Prostate gland (tissue), 2 donors: ENCODE results near the gene CD46. TPM values are rescaled to one million over a fixed set of nuclear protein-coding genes. Genes with fewer than 3 reads are reported as not detected.
A peak's percentile ranks its signal among the peaks of the same experiment; 100 is the strongest.

ENCODE experiments used
- DNase-seq: peaks from one replicate; pipeline ENCODE4 v3.0.0-alpha.2; 2019; ENCODE audit warnings: low spot score
- H3K27ac ChIP-seq, 2 donors: fragments of 200-600 bp; sonication (generic); 2 replicates each; pipeline ENCODE4 v1.5.1; 2017 to 2019
- H3K27me3 ChIP-seq: fragments of 200-600 bp; sonication (generic); replicated peaks from 2 replicates; pipeline ENCODE4 v1.5.1; 2019; ENCODE audit not compliant: insufficient read depth
- H3K36me3 ChIP-seq, 2 donors: fragments of 200-600 bp; sonication (generic); 1 replicate in 1 of 2; 2 replicates in 1 of 2; pipeline versions ENCODE4 v1.5.1 to v1.8.1; 2017 to 2019
- H3K4me1 ChIP-seq: fragments of 200-600 bp; sonication (generic); replicated peaks from 2 replicates; pipeline ENCODE4 v1.5.1; 2019
- H3K4me3 ChIP-seq, 2 donors: fragments of 200-600 bp; sonication (generic); 2 replicates each; pipeline ENCODE4 v1.5.1; 2017 to 2019
- H3K9me3 ChIP-seq: fragments of 200-600 bp; sonication (generic); 2 replicates; pipeline ENCODE4 v1.5.1; 2017
- CTCF ChIP-seq, 4 experiments: fragments of 200-600 bp in 2 of 4; fragments of 450-650 bp in 2 of 4; sonication (generic) in 2 of 4; IDR thresholded peaks; 1 replicate in 3 of 4; 2 replicates in 1 of 4; pipeline ENCODE4 v1.5.1; 2016 to 2019; ENCODE audit warnings: antibody characterized with exemption in 4 of 4, mild to moderate bottlenecking in 2 of 4, moderate library complexity in 2 of 4
- POLR2A ChIP-seq: fragments of 450-650 bp; IDR thresholded peaks from one replicate; pipeline ENCODE4 v1.6.1; 2016; ENCODE audit warnings: antibody characterized with exemption, mild to moderate bottlenecking
- POLR2AphosphoS5 ChIP-seq: sonication (generic); formaldehyde crosslinking; IDR thresholded peaks from one replicate; pipeline ENCODE4 v1.6.1; 2017; ENCODE audit warnings: antibody characterized with exemption
- WGBS: methylation state at CpG from one replicate; pipeline ENCODE4 v1.1.5; 2018; 5-methylcytosine and 5-hydroxymethylcytosine counted together
- intact Hi-C: fragments of 100-400 bp; cut with DNase I; formaldehyde crosslinking; loops from one replicate; pipeline ENCODE4 v1.14.2; 2022
- total RNA-seq, 2 donors: library from RNA; depleted of rRNA; stranded (reverse); fragments of >200 nt; gene quantifications; one replicate each; pipeline ENCODE4 v1.1.0, GENCODE V29; 2016

CD46 gene
- total RNA-seq, 2 donors from 2014 or later: 173 to 327 TPM

GRCh38 chr1:207814469-207814868, 62.6 kb downstream of the CD46 start:
- no peak for DNase-seq

GRCh38 chr1:207815466-207815865, 63.6 kb downstream of the CD46 start:
- Histone ChIP-seq H3K4me3 (no peak overlapping the region), H3K9me3 (no peaks in the 10 kb centered on the region), H3K27me3 (no peaks in the 10 kb centered on the region), H3K27ac (peak overlapping the region; percentile 7 to 23), H3K4me1 (peaks cover 40% of the 10 kb centered on the region), H3K36me3 (peaks cover 3 to 42% of the 10 kb centered on the region in 2 donors)
- DNase-seq: no peak
- intact Hi-C loops: loop anchor here (10.0 kb wide), 1 partner anchor 49 kb away; no protein-coding TSS in a partner anchor
- WGBS: 54% methylated on average over 8 of the region's 8 CpGs
- TF ChIP-seq POLR2AphosphoS5: no peak
- no peak for TF ChIP-seq POLR2A
- no peak for TF ChIP-seq CTCF (IDR thresholded peaks at IDR 0.05)

More at GRCh38 chr1:207814469-207814868, 62.6 kb downstream of the CD46 start:
- no peak for TF ChIP-seq POLR2AphosphoS5
- TF ChIP-seq POLR2A: no peak
- no peak for TF ChIP-seq CTCF (IDR thresholded peaks at IDR 0.05)
- Histone ChIP-seq H3K36me3 (peaks cover 3 to 42% of the 10 kb centered on the region in 2 donors), H3K27me3 (no peaks in the 10 kb centered on the region), H3K4me1 (peaks cover 44% of the 10 kb centered on the region), H3K4me3 (no peak overlapping the region), H3K9me3 (no peaks in the 10 kb centered on the region), H3K27ac (peak overlapping the region; percentile 68 to 78)
- intact Hi-C loops: loop anchor here (10.0 kb wide), 1 partner anchor 50 kb away; no protein-coding TSS in a partner anchor
- 62% methylated on average over 4 of the region's 4 CpGs for WGBS

GRCh38 chr1:207815913-207816291, 64.0 kb downstream of the CD46 start:
- WGBS: 83% methylated on average over 2 of the region's 2 CpGs

GRCh38 chr1:207817166-207817565, 65.3 kb downstream of the CD46 start:
- DNase-seq: no peak
- intact Hi-C loops: loop anchor here (10.0 kb wide), 1 partner anchor 48 kb away; no protein-coding TSS in a partner anchor
- Histone ChIP-seq H3K4me3 (no peak overlapping the region), H3K27ac (peak overlapping the region; percentile 7 to 52), H3K27me3 (no peaks in the 10 kb centered on the region), H3K36me3 (peaks cover 3 to 42% of the 10 kb centered on the region in 2 donors), H3K9me3 (no peaks in the 10 kb centered on the region), H3K4me1 (peaks cover 45% of the 10 kb centered on the region)
- WGBS: 95% methylated on average over 7 of the region's 7 CpGs
- TF ChIP-seq POLR2AphosphoS5 (no peak), POLR2A (no peak), CTCF (IDR thresholded peaks at IDR 0.05) (no peak)

More at GRCh38 chr1:207815913-207816291, 64.0 kb downstream of the CD46 start:
- Histone ChIP-seq H3K27ac (peak overlapping the region; percentile 7 to 23), H3K4me3 (no peak overlapping the region), H3K27me3 (no peaks in the 10 kb centered on the region), H3K9me3 (no peaks in the 10 kb centered on the region), H3K36me3 (peaks cover 3 to 42% of the 10 kb centered on the region in 2 donors), H3K4me1 (peaks cover 41% of the 10 kb centered on the region)
- DNase-seq: no peak
- intact Hi-C loops: loop anchor here (10.0 kb wide), 1 partner anchor 49 kb away; no protein-coding TSS in a partner anchor
- TF ChIP-seq POLR2AphosphoS5 (no peak), POLR2A (no peak), CTCF (IDR thresholded peaks at IDR 0.05) (no peak)
